Type B pancreatic cell (in vitro differentiated cells): ENCODE results near the gene RBM47. TPM values are rescaled to one million over a fixed set of nuclear protein-coding genes. Genes with fewer than 3 reads are reported as not detected.
"Not testable (repeated sequence)": the region's sequence is repeated elsewhere in the genome, so short reads cannot be mapped to it uniquely, and the experiment has no call there.

ENCODE experiments used
- DNase-seq: peaks from one replicate; pipeline ENCODE4 v3.0.0; 2021; ENCODE audit warnings: mixed read lengths; ENCODE audit not compliant: unreplicated experiment; ENCODE audit errors: extremely low spot score
- H3K27ac Mint-ChIP-seq: 2 replicates; pipeline ENCODE4 v1.8.0; 2021; ENCODE audit warnings: mild to moderate bottlenecking, mixed read lengths
- H3K27me3 Mint-ChIP-seq: 2 replicates; pipeline ENCODE4 v1.8.0; 2021; ENCODE audit warnings: mixed read lengths
- H3K36me3 Mint-ChIP-seq: 2 replicates; pipeline ENCODE4 v1.8.0; 2021; ENCODE audit warnings: mixed read lengths
- H3K4me1 Mint-ChIP-seq: one replicate; pipeline ENCODE4 v1.8.0; 2021; ENCODE audit warnings: mixed read lengths; ENCODE audit not compliant: unreplicated experiment
- H3K4me3 Mint-ChIP-seq: 2 replicates; pipeline ENCODE4 v1.8.0; 2021; ENCODE audit warnings: mild to moderate bottlenecking, mixed read lengths
- H3K9me3 Mint-ChIP-seq: 2 replicates; pipeline ENCODE4 v1.8.0; 2021; ENCODE audit warnings: mixed read lengths
- CTCF ChIP-seq: fragments of 200-600 bp; sonication (generic); conservative IDR thresholded peaks from 2 replicates; pipeline ENCODE4 v1.5.0; 2021; ENCODE audit warnings: antibody characterized with exemption, mild to moderate bottlenecking
- total RNA-seq: library from RNA; stranded (reverse); gene quantifications from 2 replicates; pipeline ENCODE4 v1.2.1, GENCODE V29; 2021; ENCODE audit warnings: low replicate concordance

The RBM47 gene
- total RNA-seq, 1 donor from 2014 or later: 53.5 TPM

GRCh38 chr4:40395908-40396793 lies 233.5 kb downstream of the RBM47 start:
- Mint-ChIP-seq H3K36me3 (no peaks in the 10 kb centered on the region), H3K27me3 (no peaks in the 10 kb centered on the region), H3K9me3 (no peaks in the 10 kb centered on the region), H3K4me1 (peaks cover 25% of the 10 kb centered on the region), H3K27ac (peak overlapping the region; percentile 35), H3K4me3 (peak overlapping the region; percentile 10)
- no peak for TF ChIP-seq CTCF
- DNase-seq: no peak

DNA sequence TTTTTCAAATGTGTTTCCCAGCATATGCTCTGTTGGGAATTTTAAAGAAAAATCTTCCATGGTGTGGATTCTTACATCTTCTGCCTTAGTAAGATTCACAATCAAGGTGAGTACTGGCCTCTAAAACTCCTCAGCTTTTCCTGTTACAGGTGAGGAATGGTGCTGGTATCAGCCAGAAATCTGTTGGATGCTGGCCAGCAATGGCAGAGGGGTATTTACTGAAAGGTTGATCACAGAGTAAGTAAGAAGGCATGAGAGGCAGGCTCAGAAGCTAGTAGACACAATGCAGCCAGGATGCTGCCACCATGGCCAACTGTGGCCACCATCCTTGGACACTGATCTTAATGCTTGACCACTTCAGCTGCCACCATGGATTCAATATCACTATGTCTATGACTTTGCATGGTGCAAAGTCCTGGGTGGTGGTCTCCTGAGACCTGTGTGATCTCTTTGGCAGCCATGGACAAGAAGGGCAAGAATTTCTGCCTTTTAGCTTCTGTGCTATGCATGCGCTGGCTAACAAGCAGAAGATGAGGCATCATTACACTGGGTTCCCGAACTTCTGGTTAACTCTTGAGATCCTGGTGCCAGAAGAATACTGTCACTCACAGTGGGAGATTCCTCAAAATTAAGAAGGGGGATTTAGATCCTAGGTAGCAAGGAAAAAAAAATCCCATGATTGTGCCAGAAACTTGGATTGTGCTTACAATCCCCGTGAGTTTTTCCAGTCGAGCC lies 234.3 kb downstream of the RBM47 start:
- Mint-ChIP-seq H3K27ac (peak overlapping the region; percentile 35), H3K27me3 (no peaks in the 10 kb centered on the region), H3K4me3 (peak overlapping the region; percentile 10), H3K4me1 (peaks cover 21% of the 10 kb centered on the region), H3K9me3 (no peaks in the 10 kb centered on the region), H3K36me3 (no peaks in the 10 kb centered on the region)
- no peak for TF ChIP-seq CTCF
- DNase-seq: no peak

DNA sequence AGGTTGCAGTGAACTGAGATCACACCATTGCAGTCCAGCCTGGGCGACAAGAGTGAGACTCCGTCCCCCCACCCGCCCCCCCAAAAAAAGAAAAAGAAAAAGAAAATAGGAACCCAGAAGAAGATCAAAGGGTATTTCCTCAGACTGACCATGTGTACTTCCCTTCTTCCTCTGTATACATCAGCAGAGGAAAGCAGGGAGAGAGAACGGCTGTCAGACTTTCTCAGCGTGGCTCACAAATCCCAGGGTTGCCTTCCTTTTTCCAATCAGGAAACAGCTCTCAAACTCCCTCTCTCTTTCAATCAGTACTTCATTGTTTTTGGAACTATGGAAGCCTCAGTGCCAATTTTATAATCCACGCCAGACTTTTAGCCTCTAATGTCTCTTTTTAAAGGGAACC lies 235.4 kb downstream of the RBM47 start:
- Mint-ChIP-seq H3K9me3 (no peaks in the 10 kb centered on the region), H3K27me3 (no peaks in the 10 kb centered on the region), H3K27ac (no peak overlapping the region), H3K4me1 (peaks cover 16% of the 10 kb centered on the region), H3K36me3 (no peaks in the 10 kb centered on the region), H3K4me3 (no peak overlapping the region)
- TF ChIP-seq CTCF: no peak
- DNase-seq: no peak

GRCh38 chr4:40392241-40392640 lies 237.4 kb downstream of the RBM47 start:
- H3K9me3 Mint-ChIP-seq, H3K36me3 Mint-ChIP-seq: not testable (repeated sequence)

GRCh38 chr4:40389986-40390385 lies 239.7 kb downstream of the RBM47 start:
- H3K27ac Mint-ChIP-seq: no peak overlapping the region
- no peaks in the 10 kb centered on the region for H3K9me3 Mint-ChIP-seq
- no peak for DNase-seq
- H3K27me3 Mint-ChIP-seq: no peaks in the 10 kb centered on the region
- peaks cover 17% of the 10 kb centered on the region for H3K4me1 Mint-ChIP-seq
- no peaks in the 10 kb centered on the region for H3K36me3 Mint-ChIP-seq
- TF ChIP-seq CTCF: no peak
- no peak overlapping the region for H3K4me3 Mint-ChIP-seq

More at GRCh38 chr4:40392241-40392640, 237.4 kb downstream of the RBM47 start:
- not testable (repeated sequence) for H3K27me3 Mint-ChIP-seq, H3K4me3 Mint-ChIP-seq, DNase-seq, H3K27ac Mint-ChIP-seq
- H3K4me1 Mint-ChIP-seq: peaks cover 23% of the 10 kb centered on the region

DNA sequence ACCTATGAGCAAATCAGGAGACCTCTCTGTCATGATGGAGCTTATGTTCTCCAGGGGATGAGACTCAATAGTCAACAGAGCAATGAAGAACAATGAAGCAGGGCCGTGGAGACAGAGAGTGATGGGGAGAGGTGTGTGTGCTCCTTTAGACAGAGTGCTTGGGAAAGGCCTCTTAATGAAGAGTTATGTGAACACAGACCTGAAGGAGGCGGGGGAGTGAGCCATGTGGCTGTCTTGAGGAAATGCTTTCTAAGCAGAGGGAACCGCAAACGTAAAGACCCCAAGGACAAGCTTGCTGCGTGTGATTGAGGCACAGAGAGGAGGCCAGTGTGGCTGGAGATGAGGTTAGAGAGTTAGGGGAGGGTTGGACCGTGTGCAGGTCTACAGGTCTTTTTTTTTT lies 241.4 kb downstream of the RBM47 start:
- Mint-ChIP-seq H3K4me1 (peaks cover 11% of the 10 kb centered on the region), H3K27ac (peak overlapping the region; percentile 38), H3K9me3 (no peaks in the 10 kb centered on the region), H3K36me3 (no peaks in the 10 kb centered on the region), H3K27me3 (no peaks in the 10 kb centered on the region), H3K4me3 (no peak overlapping the region)
- TF ChIP-seq CTCF: no peak
- no peak for DNase-seq
